ENCODE data around the gene DAP.

DNA sequence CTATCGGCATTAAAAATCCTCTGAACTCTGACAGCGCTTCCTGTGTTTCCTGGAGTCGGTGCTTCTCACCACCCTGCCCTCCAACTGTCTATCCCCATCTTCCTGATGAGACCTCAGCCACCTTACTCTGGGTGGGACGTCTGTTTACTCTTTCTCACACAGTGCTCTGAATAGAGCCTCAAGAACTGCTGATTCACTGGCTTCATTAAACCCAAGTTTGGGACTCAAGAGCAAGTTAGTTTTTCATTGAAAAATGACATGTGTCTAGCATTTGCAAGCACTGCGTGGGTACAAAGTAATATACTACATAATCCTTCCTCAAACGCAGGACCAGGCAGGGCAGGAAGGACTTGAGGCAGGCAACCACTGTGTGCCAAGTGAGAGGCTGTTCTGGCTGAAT is 49.5 kb downstream of the DAP start:
- no peak for TF ChIP-seq EZH2 (IDR thresholded peaks at IDR 0.05; ENCODE audit: insufficient read depth, poor library complexity, severe bottlenecking)
- no peak for TF ChIP-seq EZH2phosphoT487 (IDR thresholded peaks at IDR 0.05; ENCODE audit: insufficient read depth, low read depth)

Measured in GM23248 (cell line).